Activated T-helper 1 cell treated with anti-CD3 and anti-CD28 coated beads, Interleukin-12 subunit alpha, Interleukin-12 subunit beta, Interleukin-2, Interleukin-4 antibody, amounts not matched to agents 30 ng/mL and 10 ng/mL and 1 ng/mL, durations not matched to agents 14 hours and 24 hours and 36 hours (primary cell): ENCODE results near the gene ARRB1. TPM values are rescaled to one million over a fixed set of nuclear protein-coding genes. Genes with fewer than 3 reads are reported as not detected.
A peak's percentile ranks its signal among the peaks of the same experiment; 100 is the strongest.
"Not testable (repeated sequence)": the region's sequence is repeated elsewhere in the genome, so short reads cannot be mapped to it uniquely, and the experiment has no call there.

ENCODE experiments used
- DNase-seq: peaks from one replicate; pipeline ENCODE4 v3.0.0; 2021; ENCODE audit warnings: low spot score
- H3K27ac Mint-ChIP-seq: one replicate; pipeline ENCODE4 v1.8.0; 2021; ENCODE audit warnings: mild to moderate bottlenecking, mixed read lengths
- H3K27me3 Mint-ChIP-seq: one replicate; pipeline ENCODE4 v1.8.0; 2022; ENCODE audit warnings: mild to moderate bottlenecking, moderate library complexity, mixed read lengths; ENCODE audit not compliant: insufficient read depth
- H3K36me3 Mint-ChIP-seq: one replicate; pipeline ENCODE4 v1.8.0; 2021; ENCODE audit warnings: low read depth, mixed read lengths
- H3K4me1 Mint-ChIP-seq: one replicate; pipeline ENCODE4 v1.8.0; 2021; ENCODE audit warnings: low read depth, mixed read lengths
- H3K4me3 Mint-ChIP-seq: one replicate; pipeline ENCODE4 v1.8.0; 2021; ENCODE audit warnings: mild to moderate bottlenecking, moderate library complexity, mixed read lengths
- H3K9me3 Mint-ChIP-seq: one replicate; pipeline ENCODE4 v1.8.0; 2021; ENCODE audit warnings: mixed read lengths
- intact Hi-C: fragments of 100-400 bp; cut with micrococcal nuclease; formaldehyde crosslinking; loops from one replicate; pipeline ENCODE4 v1.15.1; 2024
- total RNA-seq: library from RNA; stranded (reverse); gene quantifications from 2 replicates; pipeline ENCODE4 v1.2.3, GENCODE V29; 2022

ARRB1 gene
- total RNA-seq, 1 donor from 2014 or later: 16.0 TPM

DNA sequence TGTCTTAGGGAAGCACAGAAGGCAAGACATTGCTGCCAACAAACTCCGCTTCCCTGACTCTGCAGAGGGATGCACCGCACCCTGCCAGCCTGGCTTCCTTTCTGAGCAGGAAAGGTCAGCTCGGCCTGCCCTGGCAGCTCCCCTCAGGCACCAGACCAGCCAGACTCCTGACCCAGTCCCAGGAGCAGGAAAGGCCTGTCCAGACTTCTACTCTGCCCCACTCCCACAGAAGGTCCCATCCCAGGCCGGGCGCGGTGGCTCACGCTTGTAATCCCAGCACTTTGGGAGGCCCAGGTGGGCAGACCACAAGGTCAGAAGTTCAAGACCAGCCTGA lies 17.7 kb downstream of the ARRB1 start:
- H3K27ac Mint-ChIP-seq: no peak overlapping the region
- no peak overlapping the region for H3K4me3 Mint-ChIP-seq
- H3K36me3 Mint-ChIP-seq: peaks cover 10% of the 10 kb centered on the region
- H3K9me3 Mint-ChIP-seq: peaks cover 5% of the 10 kb centered on the region
- H3K4me1 Mint-ChIP-seq: peaks cover 64% of the 10 kb centered on the region
- DNase-seq: no peak
- H3K27me3 Mint-ChIP-seq: peaks cover 2% of the 10 kb centered on the region
- intact Hi-C loops: no loop called here

DNA sequence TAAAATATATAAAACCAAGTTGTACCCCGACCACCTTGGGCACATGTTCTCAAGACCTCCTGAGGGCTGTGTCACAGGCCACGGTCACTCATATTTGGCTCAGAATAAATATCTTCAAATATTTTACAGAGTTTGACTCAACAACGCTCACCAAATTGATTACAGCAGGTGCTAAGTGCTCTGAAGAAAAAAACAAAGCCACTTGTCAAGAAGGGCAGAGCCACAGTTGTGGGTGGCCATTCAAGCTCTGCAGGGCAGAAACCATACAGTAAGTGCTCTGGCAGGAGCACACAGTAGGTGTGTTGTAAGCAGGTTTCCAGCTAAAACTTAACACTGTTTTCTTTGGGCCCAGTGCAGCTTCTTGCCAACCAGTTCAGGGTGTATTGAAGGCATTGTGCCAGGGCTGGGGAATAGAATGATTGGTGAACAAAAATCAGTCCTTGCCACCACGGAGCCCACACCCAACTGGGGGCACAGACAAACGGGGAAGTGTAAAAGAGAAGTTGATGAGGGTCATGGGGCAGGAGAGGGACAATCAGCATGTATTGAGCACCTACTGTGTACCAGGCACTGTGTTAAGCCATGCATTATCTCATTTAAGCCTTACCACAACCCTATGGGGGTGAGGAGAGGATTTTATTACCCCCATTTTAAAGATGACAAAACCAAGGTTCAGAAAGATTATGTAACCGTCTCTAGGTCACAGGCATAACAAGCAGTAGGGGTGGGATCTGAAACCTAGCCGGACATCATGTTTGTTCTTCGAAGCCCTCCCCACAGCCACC lies 18.2 kb downstream of the ARRB1 start:
- Mint-ChIP-seq H3K36me3 (peaks cover 10% of the 10 kb centered on the region), H3K4me1 (peaks cover 64% of the 10 kb centered on the region), H3K27ac (no peak overlapping the region), H3K9me3 (peaks cover 5% of the 10 kb centered on the region), H3K27me3 (peaks cover 2% of the 10 kb centered on the region), H3K4me3 (no peak overlapping the region)
- intact Hi-C loops: no loop called here
- DNase-seq: no peak

DNA sequence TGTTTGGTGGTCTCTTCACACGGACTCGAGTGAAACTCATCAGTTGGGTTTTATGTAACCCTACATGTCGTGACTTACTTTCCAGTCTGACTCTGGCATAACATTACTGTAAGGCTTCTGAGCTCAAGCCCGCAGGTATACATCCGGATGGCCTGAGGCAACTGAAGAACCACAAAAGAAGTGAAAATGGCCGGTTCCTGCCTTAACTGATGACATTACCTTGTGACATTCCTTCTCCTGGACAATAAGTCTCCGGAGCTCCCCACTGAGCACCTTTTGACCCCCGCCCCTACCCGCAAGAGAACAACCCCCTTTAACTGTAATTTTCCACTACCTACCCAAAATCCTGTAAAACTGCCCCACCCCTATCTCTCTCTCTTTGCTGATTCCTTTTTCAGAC lies 19.7 kb downstream of the ARRB1 start:
- H3K27me3 Mint-ChIP-seq, H3K36me3 Mint-ChIP-seq, DNase-seq, H3K9me3 Mint-ChIP-seq, intact Hi-C loops, H3K4me3 Mint-ChIP-seq, H3K27ac Mint-ChIP-seq: not testable (repeated sequence)
- H3K4me1 Mint-ChIP-seq: peaks cover 55% of the 10 kb centered on the region

DNA sequence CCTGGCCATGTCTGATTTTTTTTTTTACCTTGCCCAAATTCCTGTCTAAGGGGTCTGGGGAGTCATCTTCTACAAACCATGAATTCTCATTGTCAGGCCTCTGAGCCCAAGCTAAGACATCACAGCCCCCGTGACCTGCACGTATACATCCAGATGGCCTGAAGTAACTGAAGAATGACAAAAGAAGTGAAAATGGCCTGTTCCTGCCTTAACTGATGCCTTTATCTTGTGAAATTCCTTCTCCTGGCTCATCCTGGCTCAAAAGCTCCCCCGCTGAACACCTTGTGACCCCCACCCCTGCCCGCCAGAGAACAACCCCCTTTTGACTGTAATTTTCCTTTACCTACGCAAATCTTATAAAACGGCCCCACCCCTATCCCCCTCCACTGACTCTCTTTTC lies 20.2 kb downstream of the ARRB1 start:
- intact Hi-C loops, H3K9me3 Mint-ChIP-seq, H3K27ac Mint-ChIP-seq, H3K36me3 Mint-ChIP-seq, H3K4me3 Mint-ChIP-seq, DNase-seq, H3K27me3 Mint-ChIP-seq: not testable (repeated sequence)
- peaks cover 55% of the 10 kb centered on the region for H3K4me1 Mint-ChIP-seq

DNA sequence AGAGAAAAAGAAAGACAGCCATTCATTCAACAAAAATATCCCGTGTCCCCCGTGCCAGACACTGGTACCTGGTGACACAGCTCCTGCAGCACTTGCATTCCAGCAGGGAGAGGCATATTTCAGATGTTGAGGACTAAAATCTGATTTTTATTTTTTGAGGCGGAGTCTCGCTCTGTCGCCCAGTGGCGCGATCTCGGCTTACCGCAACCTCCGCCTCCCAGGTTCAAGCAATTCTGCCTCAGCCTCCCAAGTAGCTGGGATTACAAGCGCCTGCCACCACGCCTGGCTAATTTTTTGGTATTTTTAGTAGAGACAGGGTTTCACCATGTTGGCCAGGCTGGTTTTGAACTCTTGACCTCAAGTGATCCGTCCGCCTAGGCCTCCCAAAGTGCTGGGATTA lies 20.6 kb downstream of the ARRB1 start:
- H3K27ac Mint-ChIP-seq, H3K36me3 Mint-ChIP-seq, intact Hi-C loops, H3K4me3 Mint-ChIP-seq, H3K27me3 Mint-ChIP-seq, DNase-seq, H3K9me3 Mint-ChIP-seq: not testable (repeated sequence)
- H3K4me1 Mint-ChIP-seq: peaks cover 55% of the 10 kb centered on the region

DNA sequence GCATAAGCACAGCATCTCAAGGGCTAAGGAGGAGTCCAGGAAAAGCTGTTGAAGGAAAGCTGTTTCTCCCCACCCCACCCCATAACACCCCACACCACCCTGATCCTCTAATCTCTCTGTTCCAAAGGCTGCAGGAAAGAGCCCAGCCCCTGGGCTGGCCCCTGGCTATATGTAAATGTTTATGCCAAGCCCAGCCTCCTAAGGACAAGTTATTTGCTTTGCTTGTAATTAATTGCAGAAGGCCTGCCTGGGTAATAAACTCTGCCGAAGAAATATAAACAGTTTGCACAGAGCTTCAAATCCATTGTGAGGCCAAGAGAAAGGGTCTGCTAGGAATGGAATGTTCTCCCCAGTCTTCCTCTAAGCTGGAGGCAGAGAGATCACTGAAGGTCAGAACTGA lies 21.2 kb downstream of the ARRB1 start:
- Mint-ChIP-seq H3K4me3 (no peak overlapping the region), H3K4me1 (peaks cover 55% of the 10 kb centered on the region), H3K27ac (peak overlapping the region; percentile 68), H3K27me3 (peaks cover 2% of the 10 kb centered on the region), H3K36me3 (peaks cover 8% of the 10 kb centered on the region), H3K9me3 (peaks cover 5% of the 10 kb centered on the region)
- intact Hi-C loops: no loop called here
- no peak for DNase-seq

DNA sequence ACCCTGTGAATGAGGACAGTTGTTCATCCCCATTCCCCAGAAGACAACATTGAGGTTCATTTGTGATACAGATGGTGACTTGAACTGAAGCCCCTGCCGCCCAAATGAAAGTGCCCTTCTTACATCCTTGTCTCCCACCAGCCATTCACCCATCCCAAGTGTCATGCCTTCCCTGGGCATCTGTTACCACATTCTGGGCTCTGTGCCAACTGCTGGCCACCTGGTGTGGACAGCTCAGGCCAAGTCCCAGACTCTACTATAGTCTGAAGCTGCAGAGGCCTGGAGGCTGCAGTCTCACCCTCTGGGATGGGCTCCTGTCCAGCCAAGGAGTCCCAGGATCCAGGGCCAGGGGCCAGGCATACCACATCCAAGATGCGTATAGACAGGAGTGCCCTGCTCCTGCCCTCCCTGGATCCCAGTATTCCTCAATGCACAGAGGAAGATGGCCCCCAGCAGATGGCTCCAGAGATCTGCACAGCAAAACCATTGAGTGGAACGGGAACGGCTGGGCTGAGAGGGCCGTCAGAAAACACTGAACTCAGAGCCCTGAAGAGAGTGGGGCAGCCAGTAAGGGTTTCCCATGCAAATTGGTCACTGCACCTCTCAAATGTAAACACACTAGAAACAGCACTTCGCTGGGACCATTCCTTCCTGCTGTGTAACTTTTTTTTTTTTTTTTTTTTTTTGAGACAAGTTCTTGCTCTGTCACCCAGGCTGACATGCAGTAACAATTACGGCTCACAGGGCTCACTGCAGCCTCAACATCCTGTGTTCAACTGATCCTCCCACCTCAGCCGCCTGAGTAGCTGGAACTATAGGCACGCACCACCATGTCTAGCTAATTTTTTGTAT lies 22.8 kb downstream of the ARRB1 start:
- peak; percentile 58 for DNase-seq
- Mint-ChIP-seq H3K27ac (peak overlapping the region; percentile 74), H3K4me3 (peak overlapping the region; percentile 31), H3K36me3 (peaks cover 6% of the 10 kb centered on the region), H3K27me3 (peaks cover 2% of the 10 kb centered on the region), H3K4me1 (peaks cover 65% of the 10 kb centered on the region), H3K9me3 (peaks cover 5% of the 10 kb centered on the region)
- intact Hi-C loops: loop anchor here (1.0 kb wide), 2 partner anchors 48 to 56 kb away; no protein-coding TSS in a partner anchor

DNA sequence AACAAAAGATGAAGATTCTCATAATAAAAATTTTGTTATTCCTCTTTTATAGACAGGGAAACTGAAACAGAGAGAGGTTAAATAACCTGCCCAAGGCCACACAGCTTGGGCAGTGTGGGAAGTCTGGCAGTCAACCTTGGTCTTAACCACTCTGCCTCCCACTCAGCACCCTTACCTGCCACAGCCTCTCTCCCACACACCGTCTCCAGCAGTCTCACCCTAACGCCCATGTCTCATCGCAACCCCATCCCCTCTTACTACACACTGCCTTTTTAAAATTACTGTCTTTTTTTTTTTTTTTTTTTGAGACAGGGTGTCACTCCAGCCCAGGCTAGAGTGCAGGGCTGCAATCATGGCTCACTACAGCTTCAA lies 25.0 kb downstream of the ARRB1 start:
- Mint-ChIP-seq H3K36me3 (peaks cover 3% of the 10 kb centered on the region), H3K27ac (peak overlapping the region; percentile 70), H3K9me3 (peaks cover 2% of the 10 kb centered on the region), H3K4me3 (peak overlapping the region; percentile 28), H3K4me1 (peaks cover 63% of the 10 kb centered on the region), H3K27me3 (peaks cover 2% of the 10 kb centered on the region)
- intact Hi-C loops: loop anchor here (1.0 kb wide), 3 partner anchors 14 to 211 kb away; no protein-coding TSS in a partner anchor
- DNase-seq: no peak

DNA sequence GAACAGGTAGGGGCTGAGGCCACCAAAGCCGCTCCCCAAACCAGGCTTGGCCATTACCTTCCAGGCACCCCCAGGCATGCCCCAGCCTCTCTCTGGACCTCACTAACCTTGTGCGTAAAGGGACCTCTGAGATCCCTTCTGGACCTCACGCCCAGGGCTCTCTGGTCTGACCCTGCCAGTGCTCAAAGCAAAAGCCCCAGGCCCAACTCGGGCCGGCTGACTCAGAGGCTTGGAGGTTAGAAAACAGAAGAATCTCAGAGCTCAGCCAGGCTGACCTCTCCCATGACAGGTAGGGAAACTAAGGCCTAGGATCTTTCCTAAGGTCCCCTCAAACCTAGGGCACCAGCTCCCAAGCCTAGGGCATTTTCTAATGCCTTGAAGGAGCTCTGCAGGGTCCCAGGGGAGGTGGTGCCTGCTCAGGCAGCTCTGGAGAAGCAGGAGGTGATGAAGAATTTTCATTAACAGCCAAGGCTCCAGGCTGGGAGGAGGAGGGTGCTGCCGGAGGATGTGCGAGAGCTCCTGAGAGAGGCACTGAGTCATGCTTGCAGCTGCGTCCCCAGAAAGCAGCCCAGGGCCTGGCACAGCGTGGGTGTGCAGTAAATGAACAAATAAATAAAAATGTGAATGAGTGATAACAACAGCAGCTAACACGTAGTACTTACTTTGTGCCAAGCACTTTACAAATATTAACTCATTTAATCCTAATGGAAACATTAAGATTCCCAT lies 25.6 kb downstream of the ARRB1 start:
- no peak overlapping the region for H3K4me3 Mint-ChIP-seq
- DNase-seq: no peak
- H3K4me1 Mint-ChIP-seq: peaks cover 62% of the 10 kb centered on the region
- intact Hi-C loops: loop anchor here (1.0 kb wide), 3 partner anchors 14 to 211 kb away; no protein-coding TSS in a partner anchor
- H3K36me3 Mint-ChIP-seq: no peaks in the 10 kb centered on the region
- H3K27ac Mint-ChIP-seq: peak overlapping the region; percentile 70
- peaks cover 2% of the 10 kb centered on the region for H3K27me3 Mint-ChIP-seq
- no peaks in the 10 kb centered on the region for H3K9me3 Mint-ChIP-seq

DNA sequence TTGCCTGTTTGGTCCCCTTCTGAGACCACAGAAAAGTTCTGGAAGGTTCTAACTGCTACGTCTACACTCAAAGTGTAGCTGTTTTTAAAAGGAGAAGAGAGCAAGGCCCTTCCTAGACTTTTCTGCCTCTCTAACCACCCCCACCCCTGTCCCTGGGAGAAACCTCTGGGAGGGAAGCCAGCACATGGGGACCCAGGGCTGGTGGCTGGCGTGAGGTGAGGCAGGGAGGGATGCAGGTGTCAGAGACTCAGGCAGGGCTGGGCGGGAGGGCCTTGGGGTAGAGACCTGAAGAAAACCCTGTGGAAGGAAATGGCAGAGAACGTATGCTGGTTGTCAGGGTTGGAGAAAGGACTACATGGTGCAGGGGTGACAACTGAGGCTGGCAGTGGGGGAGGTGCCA lies 26.7 kb downstream of the ARRB1 start:
- no peak for DNase-seq
- Mint-ChIP-seq H3K27ac (no peak overlapping the region), H3K9me3 (no peaks in the 10 kb centered on the region), H3K27me3 (no peaks in the 10 kb centered on the region), H3K36me3 (no peaks in the 10 kb centered on the region), H3K4me3 (no peak overlapping the region), H3K4me1 (peaks cover 54% of the 10 kb centered on the region)
- intact Hi-C loops: no loop called here

DNA sequence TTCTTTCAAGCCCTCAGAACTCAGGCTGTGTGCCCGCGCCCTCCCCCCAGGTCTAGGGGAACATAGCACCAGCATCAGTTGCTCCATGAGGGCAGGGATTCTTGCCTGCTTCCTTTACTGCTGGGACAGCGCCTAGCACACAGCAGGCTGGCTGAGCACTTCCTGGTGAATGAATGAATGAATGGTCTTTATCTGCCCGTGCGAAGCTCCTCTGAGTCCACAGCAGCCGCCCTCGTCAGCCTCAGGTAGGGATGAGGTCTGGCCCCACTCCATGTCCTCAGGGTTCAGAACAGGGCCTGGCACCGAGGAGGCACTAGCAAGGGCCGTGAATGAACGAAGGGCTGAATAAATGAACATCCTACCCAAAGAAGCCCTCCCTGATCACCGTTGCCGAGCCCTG lies 27.3 kb downstream of the ARRB1 start:
- H3K9me3 Mint-ChIP-seq: no peaks in the 10 kb centered on the region
- H3K27ac Mint-ChIP-seq: no peak overlapping the region
- peaks cover 48% of the 10 kb centered on the region for H3K4me1 Mint-ChIP-seq
- no peak overlapping the region for H3K4me3 Mint-ChIP-seq
- DNase-seq: no peak
- H3K27me3 Mint-ChIP-seq: no peaks in the 10 kb centered on the region
- no peaks in the 10 kb centered on the region for H3K36me3 Mint-ChIP-seq
- intact Hi-C loops: no loop called here

DNA sequence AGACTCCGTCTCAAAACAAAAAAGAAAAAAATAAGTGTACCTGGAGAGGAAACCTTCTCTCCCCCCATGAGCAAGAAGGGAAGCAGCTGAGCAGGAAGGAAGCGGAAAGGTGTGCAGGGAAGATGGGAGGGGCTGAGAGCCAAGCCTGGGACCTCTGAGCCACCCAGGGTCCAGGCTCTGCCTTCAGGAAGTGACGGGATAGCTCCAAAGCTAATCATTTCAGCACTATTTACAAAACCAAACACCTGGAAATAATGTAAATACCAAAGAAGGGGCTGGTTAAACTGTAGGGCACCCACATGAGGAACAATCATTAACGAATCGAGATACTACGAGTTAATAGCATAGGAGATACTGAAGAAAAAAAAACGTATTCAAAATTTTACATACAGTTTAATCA lies 27.9 kb downstream of the ARRB1 start:
- H3K4me1 Mint-ChIP-seq: peaks cover 43% of the 10 kb centered on the region
- no peaks in the 10 kb centered on the region for H3K36me3 Mint-ChIP-seq
- H3K27me3 Mint-ChIP-seq: no peaks in the 10 kb centered on the region
- no peak overlapping the region for H3K27ac Mint-ChIP-seq
- H3K4me3 Mint-ChIP-seq: no peak overlapping the region
- no peak for DNase-seq
- intact Hi-C loops: no loop called here
- no peaks in the 10 kb centered on the region for H3K9me3 Mint-ChIP-seq

DNA sequence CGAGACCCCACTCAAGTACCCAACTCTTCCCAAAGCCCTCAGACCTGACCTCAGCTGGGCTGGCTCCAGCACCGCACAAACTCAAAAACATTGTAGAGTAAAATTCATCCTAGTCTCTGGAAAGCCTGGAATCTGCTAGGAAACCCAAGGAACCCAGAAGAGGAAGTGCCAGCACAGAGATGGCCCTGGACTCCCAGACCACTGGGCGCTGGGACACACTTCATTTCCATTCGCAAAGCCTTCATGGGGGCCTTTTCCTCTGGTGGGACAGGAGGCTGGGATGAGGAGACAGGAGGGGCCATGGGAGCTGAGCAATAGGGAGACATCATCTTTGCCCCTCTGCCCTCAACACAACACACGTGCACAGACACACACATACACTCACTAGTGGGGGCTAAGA lies 30.8 kb downstream of the ARRB1 start:
- Mint-ChIP-seq H3K36me3 (no peaks in the 10 kb centered on the region), H3K27me3 (no peaks in the 10 kb centered on the region), H3K9me3 (no peaks in the 10 kb centered on the region), H3K4me1 (peaks cover 22% of the 10 kb centered on the region), H3K27ac (no peak overlapping the region), H3K4me3 (no peak overlapping the region)
- no peak for DNase-seq
- intact Hi-C loops: no loop called here
